Stimulated activated CD8-positive, alpha-beta memory T cell treated with anti-CD3 and anti-CD28 coated beads, Interleukin-7, amount 100 ng/mL, for 4 hours (primary cell): ENCODE results near the gene HOATZ.

ENCODE experiments used
- DNase-seq, 2 donors: peaks; one replicate each; pipeline ENCODE4 v3.0.0-alpha.2; 2020; ENCODE audit warnings: low read depth in 2 of 2

Gene HOATZ

DNA sequence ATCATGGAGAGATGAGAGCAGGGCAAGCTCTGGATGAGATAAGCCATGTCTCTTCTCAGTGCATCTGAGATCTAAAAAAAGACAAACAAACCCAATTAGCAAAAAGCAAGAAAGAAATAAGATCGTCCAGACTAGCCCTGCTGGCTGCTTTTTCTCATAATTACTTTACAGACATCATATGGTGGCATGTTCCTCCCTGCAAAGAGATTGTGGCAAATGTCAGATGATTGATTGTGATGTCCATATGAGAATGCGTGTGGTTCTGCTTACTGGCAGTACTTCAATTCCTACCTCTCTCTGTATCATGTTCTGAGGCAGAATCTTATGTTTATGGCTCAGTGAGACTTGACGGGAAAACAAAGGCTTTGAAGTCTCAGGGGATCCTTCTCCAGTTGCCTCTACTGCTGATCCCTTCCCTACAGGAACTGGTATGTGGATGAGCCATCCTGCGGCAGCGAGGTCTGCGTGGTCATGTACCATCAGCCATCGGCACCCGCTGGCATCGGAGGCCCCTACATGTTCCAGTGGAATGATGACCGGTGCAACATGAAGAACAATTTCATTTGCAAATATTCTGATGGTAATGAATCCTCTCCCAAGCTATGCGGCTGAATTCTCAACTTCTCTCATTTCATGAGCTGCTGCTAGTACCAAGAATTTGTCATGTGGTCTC is 34.8 kb downstream of the HOATZ start:
- no peak for DNase-seq

DNA sequence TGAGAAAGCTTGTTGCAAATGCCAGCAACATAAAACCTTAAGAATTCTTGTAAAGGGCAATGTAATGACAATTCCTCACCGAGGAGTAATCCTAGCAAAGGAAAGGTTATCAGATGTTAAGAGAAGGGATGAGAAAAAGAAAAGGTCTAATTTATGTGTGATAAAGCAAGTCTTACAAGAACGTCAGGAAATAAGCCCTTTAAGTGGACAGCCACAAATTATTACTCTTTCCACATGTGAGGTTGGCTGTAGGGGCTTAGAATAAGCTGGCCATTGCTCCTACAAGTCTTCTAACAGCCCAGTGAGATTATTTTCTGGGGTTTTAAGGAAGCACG is 35.3 kb downstream of the HOATZ start:
- no peak for DNase-seq

GRCh38 chr11:111550258-111550657 is 35.7 kb downstream of the HOATZ start:
- no peak for DNase-seq

GRCh38 chr11:111554532-111554931 is 40.0 kb downstream of the HOATZ start:
- DNase-seq, result no peak

GRCh38 chr11:111555255-111555654 is 40.7 kb downstream of the HOATZ start:
- DNase-seq, result no peak

DNA sequence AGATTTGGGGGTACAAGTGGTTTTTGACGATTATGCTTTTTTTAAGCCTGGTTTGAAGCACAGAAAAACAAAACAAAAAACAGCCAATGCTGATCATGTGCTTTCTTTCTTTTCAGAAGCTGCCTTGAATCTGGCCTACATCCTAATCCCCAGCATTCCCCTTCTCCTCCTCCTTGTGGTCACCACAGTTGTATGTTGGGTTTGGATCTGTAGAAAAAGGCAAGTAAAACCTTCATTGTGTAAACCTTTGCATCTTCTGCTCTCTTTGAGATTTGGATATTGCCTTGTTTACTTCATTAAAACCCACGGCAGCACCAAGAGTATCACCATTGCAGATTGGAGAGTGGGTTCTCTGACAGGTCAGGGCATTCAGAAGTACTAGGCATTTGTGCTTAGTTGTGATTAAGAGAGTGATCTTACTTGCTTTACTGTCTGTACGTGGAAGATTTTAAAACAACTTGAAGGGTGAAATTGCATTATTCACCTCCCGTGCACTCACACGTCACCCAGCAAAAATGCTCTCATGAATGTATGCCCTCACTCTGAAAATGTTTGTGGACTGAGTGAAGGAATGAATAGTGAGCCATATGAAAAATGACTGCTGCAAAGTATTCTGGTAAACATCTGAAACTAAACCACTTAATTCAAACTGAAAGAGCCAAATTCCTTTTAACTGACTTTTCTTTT is 43.0 kb downstream of the HOATZ start:
- no peak for DNase-seq

DNA sequence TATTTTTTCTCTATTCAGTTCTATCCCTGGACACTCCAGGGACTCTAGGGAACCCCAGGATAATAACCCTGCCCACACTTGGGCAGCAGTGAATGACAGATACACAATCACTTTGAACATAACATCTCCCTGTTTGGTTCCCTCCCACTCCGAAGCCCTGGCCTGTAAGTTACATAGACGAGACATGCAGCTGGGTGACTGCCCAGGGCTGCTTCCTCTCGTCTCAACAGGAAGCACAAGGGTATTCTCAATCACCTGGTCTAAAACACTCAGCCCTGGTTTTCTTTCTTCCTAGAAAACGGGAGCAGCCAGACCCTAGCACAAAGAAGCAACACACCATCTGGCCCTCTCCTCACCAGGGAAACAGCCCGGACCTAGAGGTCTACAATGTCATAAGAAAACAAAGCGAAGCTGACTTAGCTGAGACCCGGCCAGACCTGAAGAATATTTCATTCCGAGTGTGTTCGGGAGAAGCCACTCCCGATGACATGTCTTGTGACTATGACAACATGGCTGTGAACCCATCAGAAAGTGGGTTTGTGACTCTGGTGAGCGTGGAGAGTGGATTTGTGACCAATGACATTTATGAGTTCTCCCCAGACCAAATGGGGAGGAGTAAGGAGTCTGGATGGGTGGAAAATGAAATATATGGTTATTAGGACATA is 45.4 kb downstream of the HOATZ start:
- no peak for DNase-seq

- no peak for DNase-seq
Observed at GRCh38 chr11:111560800-111561199, 46.2 kb downstream of the HOATZ start.

DNA sequence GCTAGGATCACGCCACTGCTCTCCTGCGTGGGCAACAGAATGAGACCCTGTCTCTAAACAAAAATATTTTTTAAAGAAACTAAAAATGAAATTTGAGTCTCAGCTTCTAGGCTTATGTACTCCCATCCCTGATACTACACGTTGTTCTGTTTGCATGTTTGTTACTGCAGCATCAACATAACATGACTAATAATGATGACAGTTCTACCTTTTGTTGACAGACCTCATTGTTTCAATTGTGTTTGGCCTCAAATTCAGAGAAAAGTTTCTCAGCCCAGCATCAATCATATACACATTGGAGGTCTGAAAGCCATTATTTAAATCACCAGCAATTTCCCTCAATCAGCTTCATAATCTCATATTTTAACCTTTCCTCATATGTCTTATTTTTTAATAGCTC is 46.7 kb downstream of the HOATZ start:
- no peak for DNase-seq

DNA sequence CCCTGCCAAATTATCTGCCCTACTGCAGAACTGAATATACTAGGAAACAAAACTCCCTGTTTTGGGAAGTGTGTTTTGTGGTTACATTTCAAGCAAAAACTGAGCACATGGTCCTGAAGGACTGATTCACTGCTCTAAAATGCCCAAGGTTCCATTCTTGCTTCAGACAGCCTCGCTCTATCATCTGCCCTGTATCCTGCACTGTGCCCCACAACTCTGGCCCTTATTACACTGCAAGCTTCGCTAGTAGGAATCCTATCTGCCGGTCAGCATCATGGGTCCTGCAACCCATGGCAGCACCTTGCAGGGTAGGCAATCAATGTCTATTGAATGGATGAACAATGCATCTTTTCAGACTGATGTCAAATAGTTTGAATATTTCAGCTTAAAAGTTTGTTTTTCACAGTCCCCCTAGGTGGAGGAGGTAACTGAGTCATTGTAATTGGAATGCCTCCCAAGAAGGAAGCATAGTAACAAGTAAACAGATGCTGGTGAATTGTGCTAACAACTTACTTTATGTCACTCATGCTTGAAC is 47.3 kb downstream of the HOATZ start:
- DNase-seq, result no peak

DNA sequence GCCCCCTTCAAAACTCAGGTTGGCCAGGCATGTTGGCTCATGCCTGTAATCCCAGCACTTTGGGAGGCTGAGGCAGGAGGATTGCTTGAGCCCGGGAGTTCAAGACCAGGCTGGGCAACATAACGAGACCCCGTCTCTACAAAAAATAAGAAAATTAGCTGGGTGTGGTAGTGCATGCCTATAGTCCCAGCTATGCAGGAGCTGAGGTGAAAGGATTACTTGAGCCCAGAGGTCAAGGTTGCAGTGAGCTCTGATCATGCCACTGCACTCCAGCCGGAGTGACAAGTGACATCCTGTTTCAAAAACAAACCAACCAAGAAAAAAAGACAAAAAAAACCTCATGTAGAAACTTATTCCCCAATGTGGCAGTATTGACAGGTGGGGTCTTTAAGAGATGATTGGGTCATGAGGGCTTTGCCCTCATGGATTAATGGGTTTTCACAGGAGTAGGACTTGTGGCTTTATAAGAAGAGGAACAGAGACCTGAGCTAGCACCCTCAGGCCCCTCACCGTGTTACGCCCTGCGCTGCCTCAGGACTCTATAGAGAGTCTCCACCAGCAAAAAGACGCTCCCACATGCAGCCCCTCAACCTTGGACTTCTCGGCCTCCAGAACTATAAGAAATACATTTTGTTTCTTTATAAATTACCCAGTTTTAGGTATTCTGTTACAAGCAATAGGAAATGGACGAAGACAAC is 48.3 kb downstream of the HOATZ start:
- DNase-seq, result no peak

GRCh38 chr11:111565114-111565720 is 50.6 kb downstream of the HOATZ start:
- DNase-seq, result peak in 1 of 2 donors; percentile 40

DNA sequence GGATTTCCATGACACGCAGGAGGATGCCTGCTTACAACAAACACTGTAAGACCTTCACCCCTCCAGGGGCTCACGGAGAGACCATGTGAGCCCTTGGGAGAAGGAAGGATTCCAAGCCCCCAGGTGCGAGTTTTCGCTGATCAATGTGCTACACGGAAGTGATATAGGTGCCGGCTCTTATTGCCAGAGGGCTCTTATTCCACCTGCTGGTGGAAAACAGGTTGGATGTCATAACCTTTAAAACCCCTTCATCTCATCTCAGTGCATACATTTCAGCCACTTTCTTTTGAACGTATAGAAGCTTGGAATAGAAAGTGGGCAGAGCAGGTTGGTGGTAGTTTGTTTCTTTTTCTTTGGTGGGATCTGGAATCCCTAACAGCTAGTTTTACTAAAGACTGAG is 51.7 kb downstream of the HOATZ start:
- DNase-seq, result no peak

- DNase-seq, result no peak
Observed at GRCh38 chr11:111569476-111569875, 54.9 kb downstream of the HOATZ start.

DNA sequence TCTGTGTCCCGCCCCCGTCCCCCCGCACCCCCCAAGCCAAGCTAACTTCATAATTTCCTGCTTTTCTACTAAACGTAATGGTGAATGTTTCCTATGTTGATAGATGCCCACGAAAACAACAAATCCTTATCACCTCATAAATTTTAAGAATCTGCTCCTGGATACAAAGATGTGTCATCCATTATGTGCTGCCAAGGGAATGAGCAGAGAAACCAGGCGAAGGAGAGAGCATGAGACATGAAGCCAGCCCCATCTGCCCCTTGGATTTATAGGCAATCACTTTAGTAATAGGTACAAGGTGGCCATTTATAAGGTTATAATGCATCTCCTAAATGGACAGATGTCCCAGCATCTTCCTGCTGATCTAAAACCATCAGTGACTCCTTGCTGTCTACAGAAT is 56.2 kb downstream of the HOATZ start:
- no peak for DNase-seq

DNA sequence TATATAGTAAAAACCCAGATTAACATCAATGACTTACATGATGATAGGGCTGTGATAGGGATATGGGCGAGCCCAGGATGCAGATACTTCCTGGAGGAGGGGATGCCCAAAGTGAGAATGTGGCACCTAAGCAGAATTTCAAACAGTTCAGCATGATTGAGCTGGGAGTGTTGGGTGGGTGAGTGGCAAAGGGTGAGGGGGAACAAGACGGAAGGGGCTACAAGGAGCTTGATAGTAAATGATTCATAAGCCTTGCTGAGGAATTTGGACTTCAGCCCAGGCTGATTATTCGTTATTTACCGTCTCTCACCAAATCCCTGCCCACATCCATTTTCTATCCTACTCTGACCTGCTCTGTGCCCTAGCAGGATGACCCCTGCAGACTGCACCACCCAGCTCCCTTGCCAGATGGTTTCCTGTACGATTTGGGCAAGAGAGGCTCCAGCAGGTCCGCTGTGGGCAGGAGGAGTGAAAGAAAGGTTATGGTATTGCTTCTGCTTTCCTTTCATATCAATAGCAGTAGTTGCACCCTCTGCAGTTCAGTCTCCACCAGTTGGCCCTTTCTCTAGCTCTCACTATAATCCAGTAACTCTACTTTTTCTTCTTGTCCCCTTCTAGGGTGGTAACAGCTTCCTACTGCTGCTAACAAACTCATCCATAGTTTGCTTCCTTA is 57.4 kb downstream of the HOATZ start:
- DNase-seq, result no peak

- no peak for DNase-seq
Observed at GRCh38 chr11:111572581-111572980, 58.0 kb downstream of the HOATZ start.

- DNase-seq, result no peak
Observed at GRCh38 chr11:111573821-111574249, 59.3 kb downstream of the HOATZ start.

- DNase-seq, result no peak
Observed at GRCh38 chr11:111574373-111575225, 60.0 kb downstream of the HOATZ start.

DNA sequence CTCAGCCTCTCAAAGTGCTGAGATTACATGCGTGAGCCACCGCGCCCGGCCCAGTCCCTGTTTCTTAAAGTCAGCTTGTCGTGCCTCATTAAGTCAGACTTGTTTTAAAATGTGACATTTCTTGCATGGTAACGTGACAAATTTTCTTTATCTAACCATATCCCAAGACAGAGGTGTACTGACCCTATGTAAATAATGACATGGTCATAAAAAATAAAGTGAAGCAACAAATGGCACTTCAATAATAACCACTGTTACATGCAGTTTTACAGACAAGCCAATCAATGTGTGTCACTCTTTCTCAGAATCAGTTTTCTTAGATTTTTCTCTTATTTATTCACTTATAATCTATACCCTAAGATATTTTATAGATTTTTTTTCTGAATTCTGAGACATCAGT is 61.2 kb downstream of the HOATZ start:
- no peak for DNase-seq
